Stimulated activated naive CD8-positive, alpha-beta T cell treated with anti-CD3 and anti-CD28 coated beads, Interleukin-15, Interleukin-2, amounts not matched to agents 100 U/mL and 50 U/mL, for 24 hours (primary cell): ENCODE data around the gene PRDX5.
A peak's percentile ranks its signal among the peaks of the same experiment; 100 is the strongest.

Experiments
- ATAC-seq: fragments of 150-1000 bp; cut with Tn5 transposase; one replicate; pipeline ENCODE4 v1.10.0; 2021
- DNase-seq: peaks from one replicate; pipeline ENCODE4 v3.0.0; 2021

The PRDX5 gene

DNA sequence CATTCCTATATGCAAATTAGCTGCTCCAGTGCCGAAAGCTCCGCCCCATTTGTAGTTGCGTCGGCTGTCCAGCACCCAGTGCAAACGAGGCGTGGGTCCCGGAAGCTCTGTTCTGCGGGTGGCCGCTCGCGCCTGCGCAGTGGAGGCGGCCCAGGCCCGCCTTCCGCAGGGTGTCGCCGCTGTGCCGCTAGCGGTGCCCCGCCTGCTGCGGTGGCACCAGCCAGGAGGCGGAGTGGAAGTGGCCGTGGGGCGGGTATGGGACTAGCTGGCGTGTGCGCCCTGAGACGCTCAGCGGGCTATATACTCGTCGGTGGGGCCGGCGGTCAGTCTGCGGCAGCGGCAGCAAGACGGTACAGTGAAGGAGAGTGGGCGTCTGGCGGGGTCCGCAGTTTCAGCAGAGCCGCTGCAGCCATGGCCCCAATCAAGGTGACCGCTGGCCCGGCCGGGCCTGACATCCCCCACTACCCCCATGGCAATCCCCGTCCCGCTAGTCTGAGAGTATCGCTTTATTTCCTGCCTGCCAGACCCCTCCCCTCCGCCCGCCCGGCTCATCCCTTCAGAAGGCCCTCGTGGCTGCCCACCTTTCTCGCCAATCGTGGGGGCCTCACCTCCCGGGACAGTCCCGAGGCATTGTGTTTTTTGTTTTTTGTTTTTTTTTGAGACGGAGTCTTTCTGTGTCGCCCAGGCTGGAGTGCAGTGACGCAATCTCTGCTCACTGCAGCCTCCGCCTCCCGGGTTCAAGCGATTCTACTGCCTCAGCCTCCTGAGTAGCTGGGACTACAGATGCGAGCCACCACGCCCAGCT lies at the start of gene PRDX5:
Gene PRDX5 (plus strand): TSS at position 161 of the 805 bp plus-strand sequence. CDS start 95 bp downstream, at position 256.
- peak; percentile 80 for ATAC-seq
- DNase-seq, result peak; percentile 96

- DNase-seq, result peak; percentile 61
- peak; percentile 1 for ATAC-seq
These were observed 48.9 kb upstream of the PRDX5 start for GRCh38 chr11:64268893-64269539.

GRCh38 chr11:64269540-64270220 lies 48.2 kb upstream of the PRDX5 start:
- peak; percentile 87 for ATAC-seq
- DNase-seq, result peak; percentile 99

- ATAC-seq (no peak), DNase-seq (no peak)
These were observed 42.7 kb upstream of the PRDX5 start for GRCh38 chr11:64275031-64275800.

DNA sequence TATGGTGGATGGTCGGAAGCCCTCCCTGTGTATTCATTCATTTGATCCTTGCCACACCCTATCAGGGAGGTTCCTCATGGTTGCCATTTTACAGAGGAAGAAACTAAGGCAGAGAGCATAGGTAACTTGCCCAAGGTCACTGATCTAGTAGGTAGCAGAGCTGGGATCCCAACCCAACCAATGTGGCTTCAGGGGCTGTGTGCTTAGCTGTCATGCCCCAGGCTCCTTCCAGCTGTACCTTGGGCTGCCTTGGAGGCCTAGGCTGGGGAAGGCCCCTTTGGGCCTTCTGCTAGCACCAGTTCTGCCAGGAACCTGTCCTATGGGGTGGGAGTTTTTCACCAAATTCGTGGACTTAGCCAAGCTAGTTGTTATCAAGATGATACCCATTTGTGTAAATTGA lies 42.1 kb upstream of the PRDX5 start:
- DNase-seq, result no peak
- no peak for ATAC-seq

DNA sequence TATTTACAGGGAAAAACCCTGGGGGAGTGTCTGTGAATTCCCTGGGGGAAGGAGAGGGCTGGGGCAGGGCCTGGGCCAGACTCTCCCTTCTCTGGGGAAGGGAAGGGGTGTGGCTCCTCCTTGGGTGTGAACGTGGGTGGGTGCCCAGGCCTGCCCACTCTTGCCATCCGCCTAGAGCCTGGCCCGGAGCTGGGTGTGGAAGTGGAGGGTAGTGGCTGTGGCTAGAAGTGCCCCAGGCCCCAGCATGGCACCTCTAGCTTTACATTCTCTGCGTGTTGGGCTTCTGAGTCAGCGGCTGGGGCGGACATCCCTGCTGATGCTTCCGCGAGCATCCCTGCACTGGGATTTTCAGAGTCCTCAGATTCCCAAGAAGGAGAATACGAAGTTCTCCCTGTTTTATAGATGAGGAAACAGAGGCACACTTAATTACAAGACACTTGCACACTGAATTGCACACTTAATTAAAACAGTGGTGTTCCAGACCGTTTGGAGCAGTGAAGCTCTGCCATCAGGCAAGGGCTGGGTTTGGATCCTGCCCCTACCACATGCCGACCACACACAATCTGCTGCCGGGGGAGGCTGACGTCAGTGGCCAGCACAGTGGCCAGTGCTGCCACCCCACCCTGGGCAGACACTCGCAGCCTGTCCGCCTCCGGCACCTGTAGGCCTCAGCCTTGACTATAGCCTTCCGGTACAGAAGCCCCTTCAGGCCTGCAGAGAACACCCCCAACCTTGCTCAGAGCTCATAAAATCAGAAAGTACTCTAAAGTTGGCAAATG lies 41.1 kb upstream of the PRDX5 start:
- DNase-seq (no peak), ATAC-seq (no peak)

- peak; percentile 19 for ATAC-seq
- DNase-seq, result no peak
These were observed 39.2 kb upstream of the PRDX5 start for GRCh38 chr11:64278576-64279190.

DNA sequence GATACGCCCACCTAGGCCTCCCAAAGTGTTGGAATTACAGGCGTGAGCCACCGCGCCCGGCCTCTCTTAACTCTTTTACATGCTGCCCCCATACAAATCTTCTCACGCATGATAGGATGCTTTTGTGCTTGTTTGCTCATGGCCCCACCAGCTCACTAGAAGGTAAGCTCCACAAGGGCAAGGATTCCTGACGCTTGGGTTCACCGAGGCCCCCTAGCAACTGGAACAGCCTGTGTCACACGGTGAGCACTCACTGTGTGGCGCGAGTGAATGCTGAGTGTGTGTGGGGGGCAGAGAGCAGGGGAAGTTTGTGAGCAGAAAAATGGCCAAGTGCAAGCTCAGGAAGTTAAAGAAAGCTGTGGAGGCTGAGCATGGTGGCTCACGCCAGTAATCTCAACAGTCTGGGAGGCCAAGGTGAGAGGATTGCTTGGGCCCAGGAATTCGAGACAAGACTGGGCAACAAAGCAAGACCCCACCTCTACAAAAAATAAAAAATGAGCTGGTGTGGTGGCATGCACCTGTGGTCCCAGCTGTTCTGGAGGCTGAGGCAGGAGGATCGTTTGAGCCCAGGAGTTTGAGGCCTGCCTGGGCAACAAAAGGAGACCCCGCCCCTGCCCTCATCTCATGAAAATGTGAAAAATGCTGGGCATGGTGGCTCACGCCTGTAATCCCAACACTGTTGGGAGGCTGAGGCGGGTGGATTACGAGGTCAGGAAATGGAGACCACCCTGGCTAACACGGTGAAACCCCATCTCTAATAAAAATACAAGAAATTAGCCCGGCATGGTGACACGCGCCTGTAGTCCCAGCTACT lies 35.8 kb upstream of the PRDX5 start:
- ATAC-seq, result no peak
- no peak for DNase-seq

DNA sequence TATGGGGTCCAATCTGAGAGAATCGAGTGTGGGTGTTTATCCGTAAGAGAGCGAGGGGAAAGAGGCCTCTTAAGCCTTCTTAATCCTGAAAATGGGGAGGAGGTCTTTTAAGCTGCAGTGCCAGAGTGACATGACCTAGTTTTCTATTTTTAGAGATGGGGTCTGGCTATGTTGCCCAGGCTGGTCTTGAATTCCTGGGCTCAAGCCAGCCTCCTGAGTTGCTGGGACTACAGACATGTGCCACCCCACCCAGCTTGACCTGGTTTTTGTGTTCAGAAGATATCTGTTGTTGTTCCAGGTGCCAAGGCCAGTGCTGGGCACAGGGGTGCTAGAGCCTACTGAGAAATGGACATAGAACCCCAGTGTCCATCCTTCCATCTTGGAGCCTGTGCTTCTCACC lies 34.8 kb upstream of the PRDX5 start:
- DNase-seq, result no peak
- no peak for ATAC-seq

DNA sequence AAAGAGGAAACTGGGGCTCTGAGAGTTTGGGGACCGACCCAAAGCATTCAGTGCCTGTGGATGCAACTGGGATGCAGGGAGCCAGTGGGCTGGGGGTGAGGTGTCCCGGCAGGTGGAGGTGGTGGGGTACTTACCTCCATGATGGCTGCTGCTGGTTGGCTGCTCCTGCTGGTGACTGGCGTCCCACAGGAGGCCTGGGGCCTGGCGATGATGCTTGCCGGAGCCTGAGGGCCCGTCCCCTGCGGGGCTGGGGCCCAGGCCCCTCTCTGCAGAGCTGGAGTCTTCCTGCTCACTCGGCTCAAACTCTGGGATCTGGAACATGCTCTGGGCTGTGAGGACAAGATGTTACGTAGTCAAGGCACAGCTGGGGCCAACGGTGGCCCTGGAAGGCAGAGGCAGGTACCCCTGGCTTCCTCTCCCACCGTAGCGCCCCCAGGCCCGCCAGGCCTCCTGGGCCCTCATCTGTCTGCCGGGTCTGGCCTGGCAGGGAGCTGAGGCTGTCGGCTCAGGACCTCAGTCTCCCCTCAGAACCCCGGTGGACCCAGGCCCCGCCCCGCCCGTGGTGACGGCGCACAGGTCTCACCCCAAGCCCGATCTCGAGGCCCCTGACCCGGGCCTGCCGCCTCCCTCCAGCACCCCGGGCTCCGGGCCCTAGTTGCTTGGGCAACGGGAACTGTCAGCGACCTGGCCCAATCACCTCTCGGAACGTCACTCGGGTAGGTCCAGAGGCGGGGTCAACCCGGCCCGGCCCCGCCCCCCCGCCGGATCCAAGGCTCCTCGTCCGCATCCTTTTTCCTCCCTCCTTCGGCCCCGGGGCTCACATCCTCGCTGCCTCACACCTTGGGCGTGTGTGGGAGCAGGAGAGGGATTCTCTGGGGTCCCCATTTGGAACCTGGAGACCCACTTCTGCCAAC lies 33.6 kb upstream of the PRDX5 start, which contains the start of gene BAD:
Gene BAD (minus strand): TSS at position 618 of the 914 bp plus-strand sequence. CDS start 297 bp downstream, at position 321.
- peak; percentile 93 for ATAC-seq
- peak; percentile 95 for DNase-seq

DNA sequence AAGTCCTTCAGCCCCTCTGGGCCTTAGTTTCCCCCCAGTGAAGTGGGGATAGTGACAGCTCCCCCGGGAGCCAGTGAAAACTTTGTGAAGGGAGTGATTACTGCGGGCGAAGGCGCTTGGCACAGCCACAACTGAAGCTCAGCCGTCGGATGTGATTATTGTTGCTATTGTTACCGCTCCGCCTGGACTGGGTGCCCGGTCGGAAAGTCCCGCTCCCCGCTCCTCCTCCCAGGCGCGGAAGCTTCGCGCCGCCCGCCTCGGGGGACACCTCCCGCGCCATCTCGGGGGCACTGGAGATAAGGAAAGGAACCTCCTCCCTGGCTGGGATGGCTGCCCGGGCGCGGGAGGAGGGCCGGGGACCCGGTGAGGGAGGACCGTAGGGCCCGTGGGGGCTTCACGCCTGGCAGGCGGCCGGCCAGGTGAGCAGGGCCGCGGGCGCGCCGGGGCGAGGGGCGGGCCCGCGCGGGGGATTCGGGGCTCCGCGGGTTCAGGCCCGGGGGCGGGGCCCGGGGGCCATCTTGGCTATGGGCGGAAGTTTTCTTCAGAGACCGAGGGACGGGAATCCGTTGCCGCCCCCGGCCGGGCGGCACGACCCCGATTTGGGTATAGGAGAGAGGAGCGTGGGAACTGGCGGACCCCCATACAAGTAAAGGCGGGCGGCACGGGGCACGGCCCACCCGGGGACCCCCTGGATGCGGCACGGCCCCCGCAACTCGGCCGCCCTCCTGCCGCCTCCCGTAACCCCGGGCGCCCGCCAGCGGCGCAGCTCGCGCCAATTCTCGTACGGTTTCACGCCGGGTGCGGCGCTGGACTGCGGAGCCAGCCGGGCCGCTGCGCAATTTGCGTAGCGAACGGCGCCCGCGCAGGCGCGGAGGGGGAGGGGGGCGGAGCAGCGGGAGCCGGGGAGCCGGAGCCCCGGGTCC lies 32.7 kb upstream of the PRDX5 start, which contains the start of gene GPR137:
Gene GPR137 (plus strand): TSS at position 887 of the 923 bp plus-strand sequence. CDS start 677 bp downstream, outside the sequence.
- DNase-seq (peak; percentile 95), ATAC-seq (peak; percentile 58)

DNA sequence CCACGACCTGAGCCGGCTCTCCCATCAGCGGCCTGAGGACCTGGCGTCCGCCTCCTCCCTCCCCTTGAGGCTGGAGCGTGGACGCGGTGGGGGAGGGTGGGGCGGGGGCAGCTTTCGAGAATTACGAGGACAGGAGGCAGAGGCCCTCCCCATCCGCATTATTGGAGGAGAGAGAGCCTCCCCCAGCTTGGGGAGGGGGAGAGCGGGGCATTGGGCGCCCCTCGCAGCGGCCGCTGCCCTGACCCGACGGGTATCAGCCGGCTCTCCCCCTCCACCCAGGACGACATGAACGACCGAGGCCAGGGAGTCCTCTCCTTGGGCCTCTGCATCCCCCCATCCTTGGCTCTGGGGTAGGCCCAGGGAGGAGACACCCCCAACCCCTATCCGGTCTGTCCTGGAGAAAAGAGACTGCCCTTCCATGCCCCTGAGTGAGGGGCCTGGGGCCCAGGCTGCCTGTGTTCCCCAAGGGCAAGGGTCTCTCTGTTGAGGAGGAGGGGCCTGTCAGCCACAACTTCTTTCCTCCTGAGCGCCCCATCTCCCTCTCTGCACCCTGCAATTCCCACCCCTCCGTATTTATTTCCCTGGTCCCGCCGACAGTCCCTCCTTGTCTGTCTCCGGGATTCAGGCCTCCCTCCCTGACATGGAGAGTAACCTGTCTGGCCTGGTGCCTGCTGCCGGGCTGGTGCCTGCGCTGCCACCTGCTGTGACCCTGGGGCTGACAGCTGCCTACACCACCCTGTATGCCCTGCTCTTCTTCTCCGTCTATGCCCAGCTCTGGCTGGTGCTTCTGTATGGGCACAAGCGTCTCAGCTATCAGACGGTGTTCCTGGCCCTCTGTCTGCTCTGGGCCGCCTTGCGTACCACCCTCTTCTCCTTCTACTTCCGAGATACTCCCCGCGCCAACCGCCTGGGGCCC lies 31.8 kb upstream of the PRDX5 start:
- ATAC-seq (no peak), DNase-seq (no peak)

- no peak for ATAC-seq
- DNase-seq, result no peak
These were observed 31.1 kb upstream of the PRDX5 start for GRCh38 chr11:64286801-64287159.

GRCh38 chr11:64287676-64288352 lies 30.1 kb upstream of the PRDX5 start:
- ATAC-seq (no peak), DNase-seq (no peak)

- ATAC-seq (no peak), DNase-seq (no peak)
These were observed 29.6 kb upstream of the PRDX5 start for GRCh38 chr11:64288353-64288750.

DNA sequence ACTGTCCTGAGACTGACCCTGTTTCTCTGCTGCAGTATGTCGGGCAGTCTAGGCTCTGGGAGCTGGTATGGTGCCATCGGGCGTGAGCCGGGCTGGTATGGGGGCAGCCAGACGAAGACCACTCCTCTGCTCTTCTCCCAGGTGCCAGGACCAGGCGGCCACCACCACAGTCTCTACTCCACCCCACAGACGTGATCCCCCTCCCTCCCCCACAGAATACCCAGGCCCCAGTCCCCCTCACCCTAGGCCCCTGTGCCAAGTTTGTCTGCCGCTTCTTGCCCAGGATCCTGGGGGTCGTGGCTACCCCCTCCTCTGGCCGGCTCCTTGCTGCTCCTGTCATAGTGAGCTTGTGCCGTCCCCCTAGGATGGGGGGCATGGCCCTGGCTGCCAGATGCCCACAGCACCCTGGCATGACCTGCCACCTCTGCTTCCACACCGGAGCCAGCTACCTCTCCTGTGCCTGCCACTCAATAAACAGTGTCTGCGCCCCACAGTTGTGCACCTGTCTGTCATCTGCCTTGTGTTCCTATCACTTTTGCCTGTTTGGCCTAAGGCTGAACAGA lies 28.8 kb upstream of the PRDX5 start:
- DNase-seq (no peak), ATAC-seq (no peak)
